ENCODE results near the gene RAB4A.
"Not testable (repeated sequence)": the region's sequence is repeated elsewhere in the genome, so short reads cannot be mapped to it uniquely, and the experiment has no call there.

Gene RAB4A

DNA sequence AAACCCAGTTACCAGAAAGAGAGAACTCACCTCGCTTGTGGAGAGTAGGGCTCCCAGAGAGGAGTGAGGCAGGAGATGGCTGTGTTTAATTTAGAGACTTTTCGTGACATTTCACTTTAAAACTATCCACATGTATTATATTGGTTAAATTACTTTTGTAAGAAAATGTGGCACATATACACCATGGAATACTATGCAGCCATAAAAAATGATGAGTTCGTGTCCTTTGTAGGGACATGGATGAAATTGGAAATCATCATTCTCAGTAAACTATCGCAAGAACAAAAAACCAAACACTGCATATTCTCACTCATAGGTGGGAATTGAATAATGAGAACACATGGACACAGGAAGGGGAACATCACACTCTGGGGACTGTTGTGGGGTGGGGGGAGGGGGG lies 20.8 kb downstream of the RAB4A start:
- in situ Hi-C loops (cut with MboI; ENCODE audit: low sequenced_read_pairs), result not testable (repeated sequence)

DNA sequence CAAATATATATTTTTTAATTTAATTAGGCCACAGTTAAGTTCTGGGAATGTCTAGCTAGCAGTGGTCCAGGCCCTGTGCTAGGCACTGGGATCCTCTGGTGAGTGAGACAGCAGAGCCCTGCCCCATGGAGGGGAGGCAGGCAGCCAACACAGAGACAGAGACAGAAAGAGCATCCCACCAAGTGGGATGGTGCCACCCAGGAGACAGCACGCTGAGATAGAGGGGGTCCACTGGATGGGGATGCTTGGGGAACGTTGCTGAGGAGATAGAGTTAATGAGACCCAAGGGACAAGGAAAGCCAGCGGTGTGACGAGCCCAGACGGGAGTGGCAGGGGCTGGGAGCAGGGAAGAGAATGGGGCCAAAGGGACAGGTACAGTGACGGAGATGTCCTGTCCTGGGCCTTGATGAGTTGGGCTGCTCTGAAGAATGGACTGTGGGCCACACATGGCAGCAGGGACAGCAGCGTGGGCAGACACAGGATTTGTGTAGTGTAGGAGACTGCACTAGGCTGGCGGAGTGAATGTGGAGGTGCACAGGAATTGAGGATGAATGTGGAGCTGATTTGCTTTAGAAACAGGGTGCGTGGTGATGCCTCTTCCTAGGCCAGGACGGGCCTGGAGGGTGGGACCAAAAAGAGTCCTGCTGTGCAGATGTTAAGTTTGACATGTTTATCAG lies 22.8 kb downstream of the RAB4A start:
- in situ Hi-C loops (cut with MboI; ENCODE audit: low sequenced_read_pairs), result no loop called here

DNA sequence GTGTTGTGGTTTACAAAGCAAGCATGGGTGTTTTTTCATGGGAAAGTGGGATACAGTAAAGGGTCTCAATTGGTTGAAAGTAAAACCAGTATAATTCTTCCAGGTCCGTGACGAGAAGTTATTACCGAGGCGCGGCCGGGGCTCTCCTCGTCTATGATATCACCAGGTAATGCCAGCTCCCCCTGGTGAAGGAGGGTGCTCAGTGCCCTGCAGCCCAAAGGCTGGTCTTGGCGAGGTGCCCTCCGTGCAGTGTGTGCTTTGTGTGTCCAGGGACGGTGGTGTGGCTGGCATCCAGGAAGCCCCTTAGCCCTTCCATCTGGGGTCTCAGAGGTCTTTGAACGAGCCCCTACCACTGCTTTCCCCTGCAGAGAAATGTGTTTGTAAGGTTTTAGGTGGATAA lies 24.8 kb downstream of the RAB4A start:
- in situ Hi-C loops (cut with MboI; ENCODE audit: low sequenced_read_pairs), result no loop called here

DNA sequence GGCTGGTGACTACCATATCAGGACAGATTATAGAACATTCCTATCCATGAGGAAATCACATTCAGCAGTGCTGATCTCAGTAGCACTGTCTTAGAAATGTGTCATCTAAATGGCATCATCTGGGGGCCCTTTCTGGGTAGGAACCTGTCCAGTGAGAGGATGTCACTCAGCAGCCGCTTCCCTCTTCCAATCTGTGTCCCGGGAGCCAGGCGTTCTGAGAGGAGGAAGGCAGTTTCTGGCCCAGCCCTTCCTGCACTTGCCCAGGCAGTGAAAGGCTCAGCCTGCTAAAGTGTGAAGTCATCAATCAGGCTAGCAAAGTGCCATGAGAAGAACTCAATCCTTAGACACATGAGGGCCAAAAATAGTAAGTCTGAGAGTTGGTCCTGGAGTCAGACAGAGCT lies 25.6 kb downstream of the RAB4A start:
- in situ Hi-C loops (cut with MboI; ENCODE audit: low sequenced_read_pairs), result no loop called here

DNA sequence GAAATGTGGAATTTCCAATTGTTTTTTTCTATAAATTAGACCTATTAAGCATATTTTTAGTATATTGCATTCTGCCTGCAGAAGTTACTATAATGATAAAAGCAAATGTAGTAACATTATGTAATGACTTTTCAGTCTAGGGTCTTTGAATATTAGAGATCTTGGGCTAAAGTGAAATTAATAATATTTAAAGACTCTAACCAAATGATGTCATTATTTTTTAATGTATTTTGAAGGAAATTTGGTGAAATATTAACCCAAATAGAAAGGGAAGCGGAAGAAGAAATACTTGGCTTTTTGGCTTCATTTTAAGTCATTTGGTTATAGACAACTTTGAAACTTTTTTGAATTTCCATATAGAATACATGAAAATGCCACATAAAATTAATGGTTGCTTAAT lies 26.8 kb downstream of the RAB4A start:
- in situ Hi-C loops (cut with MboI; ENCODE audit: low sequenced_read_pairs), result no loop called here

DNA sequence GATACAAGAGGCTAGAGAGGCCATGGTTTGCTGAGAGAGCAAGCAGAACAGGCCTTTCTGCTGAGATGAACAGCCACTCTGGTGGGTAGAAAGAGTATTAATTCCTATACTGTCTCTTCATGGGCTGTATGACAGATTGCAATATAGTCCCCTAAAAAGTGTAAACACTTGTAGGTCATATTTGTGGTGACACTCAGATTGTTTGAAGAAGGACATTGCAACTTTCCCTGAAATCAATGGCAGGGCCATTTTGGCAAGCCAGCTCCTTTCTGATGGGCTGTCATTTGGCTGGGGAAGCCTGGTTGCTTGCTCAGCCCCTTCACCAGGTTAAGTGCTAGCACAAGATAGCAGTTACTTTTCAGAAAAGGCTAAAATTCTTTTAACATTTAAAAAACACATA lies 27.5 kb downstream of the RAB4A start:
- in situ Hi-C loops (cut with MboI; ENCODE audit: low sequenced_read_pairs), result no loop called here

DNA sequence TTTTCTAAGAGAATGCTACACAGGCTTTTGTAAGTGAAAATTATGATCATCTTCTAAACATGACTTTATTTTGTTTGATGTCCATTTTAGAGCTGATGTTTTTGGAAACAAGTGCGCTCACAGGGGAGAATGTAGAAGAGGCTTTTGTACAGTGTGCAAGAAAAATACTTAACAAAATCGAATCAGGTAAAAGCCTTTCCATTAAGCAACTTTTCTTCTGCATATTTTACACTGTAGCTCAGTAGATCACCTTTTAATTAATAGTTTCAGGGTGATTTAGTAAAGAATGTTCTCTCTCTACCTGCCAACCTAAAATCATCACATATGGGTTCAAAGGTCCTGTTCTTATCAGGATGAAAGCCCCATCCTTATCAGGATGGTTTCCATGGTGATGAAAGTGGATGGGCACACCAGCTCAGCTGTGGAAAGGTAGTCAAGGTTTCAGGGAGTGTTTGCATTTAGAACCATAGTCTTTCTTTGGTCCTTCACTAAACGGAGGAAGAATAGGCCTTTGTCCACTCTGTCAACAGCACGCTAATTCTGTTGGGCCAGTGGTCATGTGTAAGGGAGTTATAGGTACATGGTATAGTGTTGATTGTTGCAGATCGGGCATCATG lies 28.1 kb downstream of the RAB4A start:
- in situ Hi-C loops (cut with MboI; ENCODE audit: low sequenced_read_pairs), result no loop called here

DNA sequence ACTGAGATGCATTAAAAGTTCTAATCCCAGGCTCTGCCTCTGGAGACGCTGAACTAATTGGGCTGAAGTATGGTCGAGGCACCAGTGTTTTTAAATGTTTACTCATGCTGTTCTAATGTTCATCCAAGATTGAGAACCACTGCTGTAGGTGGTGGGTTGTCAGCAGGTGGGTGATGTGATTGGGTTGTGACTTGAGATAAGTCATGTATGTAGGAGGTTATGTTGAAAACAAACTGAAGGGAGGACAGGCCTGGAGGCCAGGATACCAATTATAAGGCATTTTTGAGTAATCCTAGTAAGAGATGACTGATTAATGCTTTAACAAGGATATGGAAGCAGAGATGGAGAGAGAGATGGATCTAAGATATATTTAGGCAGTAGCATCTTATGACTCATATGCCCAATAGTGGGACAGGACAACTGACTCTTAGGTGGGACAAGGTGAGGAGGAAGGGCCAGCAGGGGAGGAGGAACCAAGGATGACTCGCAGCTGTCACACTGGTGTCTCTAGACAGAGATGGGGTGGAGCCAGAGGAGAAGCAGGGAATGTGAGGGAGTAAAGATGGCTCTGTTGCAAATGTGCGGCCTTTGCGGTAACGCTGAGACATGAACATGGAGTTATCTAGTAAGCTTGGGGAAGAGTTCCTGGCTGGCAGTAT lies 29.3 kb downstream of the RAB4A start:
- in situ Hi-C loops (cut with MboI; ENCODE audit: low sequenced_read_pairs), result no loop called here

DNA sequence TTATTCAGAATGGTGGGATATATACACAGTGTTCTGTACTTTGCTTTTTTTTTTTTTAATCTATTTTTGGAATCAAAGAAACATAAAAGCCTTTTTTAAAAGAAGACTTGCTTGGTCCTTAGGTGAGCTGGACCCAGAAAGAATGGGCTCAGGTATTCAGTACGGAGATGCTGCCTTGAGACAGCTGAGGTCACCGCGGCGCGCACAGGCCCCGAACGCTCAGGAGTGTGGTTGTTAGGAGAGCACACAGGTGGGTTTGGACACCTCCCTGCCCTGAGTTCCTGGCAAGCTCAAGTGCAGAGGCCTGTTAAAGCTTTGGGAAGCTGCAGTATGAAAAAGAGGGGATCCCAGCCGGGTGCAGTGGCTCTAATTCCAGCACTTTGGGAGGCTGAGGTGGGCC lies 31.8 kb downstream of the RAB4A start:
- in situ Hi-C loops (cut with MboI; ENCODE audit: low sequenced_read_pairs), result no loop called here

DNA sequence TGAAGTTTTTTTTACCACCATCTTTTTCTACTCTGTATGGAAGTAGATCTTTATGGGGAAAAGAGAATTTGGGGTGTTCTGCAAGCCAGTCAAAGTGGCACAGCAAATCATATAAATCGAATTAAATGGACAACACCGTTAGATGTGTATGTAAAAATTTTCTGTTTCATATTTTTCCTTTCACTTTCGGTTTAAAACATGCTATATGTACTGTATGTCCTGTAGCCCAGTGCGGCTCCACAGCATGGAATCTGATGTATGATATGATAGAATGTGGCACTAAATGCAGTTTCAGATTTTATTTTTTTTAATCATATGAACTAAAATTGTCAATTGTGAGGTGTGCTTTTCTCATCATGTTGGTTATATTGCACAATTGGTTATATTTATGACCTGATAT lies 32.9 kb downstream of the RAB4A start:
- in situ Hi-C loops (cut with MboI; ENCODE audit: low sequenced_read_pairs), result no loop called here

DNA sequence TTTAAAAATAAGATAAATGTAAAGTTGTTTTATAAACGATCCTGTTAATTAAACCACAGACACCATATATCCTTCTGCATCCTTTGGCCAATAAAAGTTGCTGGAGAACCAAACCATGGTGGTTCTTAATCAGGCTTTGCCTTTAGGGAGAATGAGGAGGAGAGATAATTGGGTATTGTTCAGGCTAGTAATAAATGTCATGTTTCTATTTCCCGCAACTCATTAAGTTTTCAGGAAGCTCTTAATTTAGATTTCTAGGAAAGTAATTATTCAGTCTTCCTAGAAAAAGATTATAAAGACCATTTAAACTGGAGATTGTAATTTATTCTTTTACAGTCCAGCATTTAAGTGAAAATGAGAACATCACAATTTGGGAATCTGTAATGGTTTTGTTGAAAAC lies 34.5 kb downstream of the RAB4A start:
- in situ Hi-C loops (cut with MboI; ENCODE audit: low sequenced_read_pairs), result no loop called here

DNA sequence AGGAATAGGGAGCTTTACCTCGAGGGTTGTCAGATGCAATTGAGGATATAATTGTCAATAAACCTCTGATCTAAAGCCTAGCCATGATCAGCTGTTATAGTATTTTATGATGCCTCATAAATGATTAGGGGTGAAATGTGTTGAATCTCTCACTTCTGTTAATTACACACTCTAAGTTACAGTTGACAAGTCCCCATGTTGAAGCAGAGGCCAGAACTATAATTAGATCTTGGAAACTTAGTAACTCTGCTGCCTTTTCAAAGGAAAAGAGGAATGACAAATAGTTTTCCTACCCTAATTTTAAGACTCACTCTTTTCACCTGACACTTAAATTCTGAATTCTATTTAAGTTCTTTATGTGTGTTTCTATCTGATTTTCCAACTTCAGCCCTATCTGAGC lies 38.2 kb downstream of the RAB4A start:
- in situ Hi-C loops (cut with MboI; ENCODE audit: low sequenced_read_pairs), result no loop called here

DNA sequence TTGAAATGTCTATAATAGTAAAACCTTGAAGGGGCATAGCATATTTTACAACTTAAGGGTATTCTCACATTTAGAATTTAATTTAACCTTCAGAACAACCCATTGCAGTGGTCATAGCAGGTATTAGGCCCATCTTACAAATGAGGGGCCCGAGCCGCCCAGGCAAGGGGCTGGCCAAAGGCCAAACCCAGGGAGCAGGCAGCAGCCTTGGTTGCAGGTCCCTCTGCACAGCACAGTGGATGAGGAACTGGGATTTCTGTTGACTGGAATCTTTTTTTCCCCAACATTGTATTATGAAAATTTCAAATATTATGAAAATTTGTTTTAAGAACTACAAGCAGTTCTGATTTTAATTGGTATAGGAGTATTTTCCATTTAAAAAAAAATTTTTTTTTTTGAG lies 38.8 kb downstream of the RAB4A start:
- in situ Hi-C loops (cut with MboI; ENCODE audit: low sequenced_read_pairs), result no loop called here

DNA sequence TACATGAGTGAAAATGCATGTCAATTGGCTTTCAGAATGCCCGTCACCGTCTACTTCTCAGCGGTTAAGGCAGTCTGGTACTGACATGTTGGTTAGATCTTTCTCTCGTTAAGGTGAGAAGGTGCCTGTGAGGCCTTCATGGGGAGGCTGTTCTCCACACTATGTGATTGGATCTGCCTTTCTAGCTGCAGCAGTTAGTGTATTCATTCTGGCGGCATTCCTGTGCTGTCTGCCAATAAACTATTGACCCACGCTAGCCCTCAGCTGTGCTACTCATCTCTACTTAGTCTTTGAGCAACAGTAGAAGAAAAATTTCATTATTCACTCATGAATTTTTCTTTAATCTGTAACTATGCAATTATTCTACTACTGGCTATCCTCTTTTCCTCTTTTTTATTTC lies 39.9 kb downstream of the RAB4A start:
- in situ Hi-C loops (cut with MboI; ENCODE audit: low sequenced_read_pairs), result no loop called here

DNA sequence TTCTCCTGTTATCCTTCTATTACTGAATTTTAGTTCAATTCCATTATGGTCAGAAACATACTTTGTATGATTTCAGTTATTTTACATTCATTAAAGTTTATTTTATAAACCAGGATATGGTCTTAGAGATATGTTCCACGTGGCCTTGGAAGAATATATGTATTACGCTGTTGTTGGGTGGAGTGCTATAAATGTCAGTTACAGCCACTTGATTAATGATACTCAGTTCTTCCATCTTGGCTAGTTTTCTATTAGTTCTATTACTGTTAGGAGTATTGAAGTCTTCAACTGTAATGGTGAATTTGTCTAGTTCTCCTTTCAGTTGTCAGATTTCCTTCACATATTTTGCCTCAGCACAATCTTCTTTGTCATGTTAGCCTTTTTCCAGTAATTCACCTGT lies 45.3 kb downstream of the RAB4A start:
- in situ Hi-C loops (cut with MboI; ENCODE audit: low sequenced_read_pairs), result no loop called here

DNA sequence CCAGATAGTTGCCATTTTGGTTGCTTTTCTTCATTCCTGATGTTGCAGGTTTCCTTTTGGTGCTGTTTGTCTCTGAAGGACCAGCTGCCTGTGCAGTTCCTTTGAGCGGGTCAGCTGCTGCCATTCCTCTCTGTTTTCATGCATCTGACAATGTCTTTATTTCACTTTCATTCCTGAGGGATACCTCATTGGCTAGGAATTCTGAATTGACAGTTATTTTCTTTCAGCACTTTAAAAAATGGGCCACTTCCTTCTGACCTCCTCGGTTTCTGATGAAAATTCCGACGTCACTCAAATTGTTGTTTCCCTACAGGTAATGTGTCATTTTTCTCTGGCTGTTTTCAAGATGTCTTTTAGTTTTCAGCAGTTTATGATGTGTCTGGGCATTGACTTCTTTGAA lies 47.1 kb downstream of the RAB4A start:
- in situ Hi-C loops (cut with MboI; ENCODE audit: low sequenced_read_pairs), result no loop called here

DNA sequence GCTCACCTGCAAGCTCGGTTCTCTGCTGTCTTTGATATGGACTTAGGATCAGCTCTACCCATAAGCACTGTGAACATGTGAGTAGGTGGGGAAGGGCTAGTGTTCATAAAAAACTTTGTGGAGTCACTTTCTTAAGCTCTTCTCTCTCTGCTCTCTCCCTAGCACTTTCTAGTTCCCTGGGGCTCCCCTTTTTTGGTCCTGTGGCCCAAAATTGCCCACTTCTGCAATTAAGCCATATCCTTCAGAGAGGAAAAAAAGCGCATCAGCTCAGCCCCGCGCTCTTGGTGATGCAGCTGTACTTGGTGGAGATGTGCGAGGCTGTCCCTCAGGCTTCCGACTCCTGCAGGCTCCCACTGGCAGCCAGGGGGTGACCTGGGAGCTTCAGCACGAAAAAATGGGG lies 48.6 kb downstream of the RAB4A start:
- in situ Hi-C loops (cut with MboI; ENCODE audit: low sequenced_read_pairs), result no loop called here

DNA sequence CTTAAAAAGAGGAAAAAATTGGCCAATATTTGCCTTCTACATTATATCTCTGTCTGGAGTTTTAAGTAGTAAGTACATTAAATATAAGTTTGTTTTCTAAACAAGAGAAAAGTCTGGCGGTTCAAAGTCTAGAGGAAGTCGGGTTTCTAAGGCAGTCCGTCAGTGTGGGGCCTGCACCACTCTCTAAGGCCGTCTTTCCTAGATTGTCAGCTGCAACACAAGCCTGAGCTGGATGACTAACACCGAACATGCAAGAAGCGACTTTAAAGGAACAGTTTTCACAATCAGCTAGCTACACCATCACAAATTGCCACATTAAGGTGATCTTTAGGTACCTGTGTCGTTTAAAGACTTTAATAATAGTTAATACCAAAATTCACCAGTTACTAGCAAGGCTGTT lies 52.3 kb downstream of the RAB4A start:
- in situ Hi-C loops (cut with MboI; ENCODE audit: low sequenced_read_pairs), result no loop called here

DNA sequence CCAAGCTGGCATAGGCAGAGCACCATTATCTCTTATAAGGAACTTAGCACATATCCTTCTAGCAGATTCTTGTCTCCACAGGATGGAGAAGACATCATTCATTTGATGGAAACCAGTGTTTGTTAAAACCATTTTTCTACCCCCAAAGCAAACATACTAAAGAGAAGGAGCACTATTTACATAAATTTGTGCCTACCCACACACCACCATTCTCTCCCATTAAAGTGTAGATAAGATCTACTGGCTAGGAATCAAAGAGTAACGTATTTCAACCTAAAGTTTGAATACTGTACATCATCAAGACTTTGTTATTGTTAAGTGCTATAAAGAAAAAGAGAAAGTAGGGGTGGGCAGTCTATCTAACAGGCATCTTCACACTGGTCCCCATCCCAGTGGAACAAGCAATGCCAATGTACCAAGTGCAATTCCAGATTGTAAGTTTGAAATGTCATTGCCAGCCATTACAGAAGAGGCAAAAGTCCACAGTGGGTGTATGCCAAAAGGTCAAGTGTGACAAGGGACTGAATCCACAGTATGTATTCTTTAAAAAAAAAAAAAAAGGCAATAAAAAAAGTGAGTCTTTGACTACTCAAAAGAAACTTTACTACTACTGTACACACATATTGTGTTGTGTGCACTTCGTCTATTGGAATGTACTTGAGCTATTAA lies 53.1 kb downstream of the RAB4A start:
- in situ Hi-C loops (cut with MboI; ENCODE audit: low sequenced_read_pairs), result no loop called here

DNA sequence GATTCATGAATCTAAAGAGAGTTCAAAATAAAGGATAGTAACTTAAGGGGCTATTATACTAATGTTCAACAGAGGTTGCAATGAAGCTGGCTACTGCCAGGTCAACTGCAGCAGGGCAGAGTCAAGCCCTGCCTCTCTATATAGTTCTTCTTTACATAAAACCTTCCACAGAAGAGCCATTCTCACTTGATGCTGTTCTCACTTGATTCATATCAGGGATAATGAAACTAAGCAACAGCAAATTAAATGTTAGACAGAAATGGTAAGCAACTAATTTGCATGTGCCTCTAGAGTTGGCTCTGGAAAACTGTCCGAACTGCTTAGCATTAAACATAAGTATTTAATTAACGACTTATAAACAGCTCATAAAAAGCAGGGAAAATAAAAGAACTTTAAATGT lies 54.5 kb downstream of the RAB4A start:
- in situ Hi-C loops (cut with MboI; ENCODE audit: low sequenced_read_pairs), result no loop called here

DNA sequence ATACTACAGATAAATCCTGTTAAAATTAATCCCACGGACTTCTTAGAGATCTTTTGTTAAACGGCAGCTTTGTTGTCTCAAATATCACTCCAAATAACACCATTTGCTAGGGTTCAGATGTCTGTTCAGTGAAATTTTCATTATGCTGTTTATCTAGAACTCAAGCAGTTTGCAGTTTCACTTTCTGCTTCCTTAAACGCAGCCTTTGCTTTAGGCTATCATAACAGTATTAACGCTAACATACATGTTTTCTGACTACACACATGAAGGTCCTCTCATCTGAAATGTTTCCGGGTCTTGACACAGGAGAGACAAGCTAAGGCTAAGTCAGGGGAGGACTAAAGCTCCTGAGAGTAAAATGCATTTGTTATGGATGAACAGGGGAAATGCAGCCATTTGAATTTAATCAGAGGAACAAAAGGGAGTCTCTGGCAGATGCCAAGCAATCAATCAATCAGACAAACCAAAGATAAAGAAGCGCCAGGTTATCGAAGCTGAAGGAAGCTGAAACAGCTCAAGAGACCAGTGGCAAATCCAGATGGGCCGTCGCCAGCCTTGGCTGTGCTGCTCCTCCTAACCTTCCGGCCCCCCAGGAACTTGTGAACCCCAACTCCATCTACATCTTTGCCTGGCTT lies 55.1 kb downstream of the RAB4A start:
- in situ Hi-C loops (cut with MboI; ENCODE audit: low sequenced_read_pairs), result no loop called here

DNA sequence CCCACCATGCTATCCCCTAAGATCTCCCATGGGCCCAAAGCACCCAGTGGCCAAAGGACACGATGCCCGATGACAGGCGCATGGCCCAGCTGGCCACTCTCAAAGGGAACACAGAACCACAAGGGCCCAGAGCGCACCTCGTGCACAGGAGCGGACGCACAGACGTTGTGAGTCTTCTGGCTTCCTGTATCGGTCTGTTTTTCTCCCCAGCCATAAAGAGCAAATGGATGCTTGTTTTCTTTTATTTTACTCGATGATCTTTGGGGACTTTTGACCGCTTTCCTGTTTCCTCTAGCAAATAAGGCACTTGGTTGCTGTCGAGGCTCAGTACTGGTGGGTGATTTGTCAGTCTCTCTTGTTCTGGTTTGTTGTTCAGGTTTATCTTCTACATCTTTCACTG lies 55.7 kb downstream of the RAB4A start:
- in situ Hi-C loops (cut with MboI; ENCODE audit: low sequenced_read_pairs), result no loop called here
